Measurements from ENCODE around the gene USP9X.
"Not testable (repeated sequence)": the region's sequence is repeated elsewhere in the genome, so short reads cannot be mapped to it uniquely, and the experiment has no call there.

Gene USP9X

DNA sequence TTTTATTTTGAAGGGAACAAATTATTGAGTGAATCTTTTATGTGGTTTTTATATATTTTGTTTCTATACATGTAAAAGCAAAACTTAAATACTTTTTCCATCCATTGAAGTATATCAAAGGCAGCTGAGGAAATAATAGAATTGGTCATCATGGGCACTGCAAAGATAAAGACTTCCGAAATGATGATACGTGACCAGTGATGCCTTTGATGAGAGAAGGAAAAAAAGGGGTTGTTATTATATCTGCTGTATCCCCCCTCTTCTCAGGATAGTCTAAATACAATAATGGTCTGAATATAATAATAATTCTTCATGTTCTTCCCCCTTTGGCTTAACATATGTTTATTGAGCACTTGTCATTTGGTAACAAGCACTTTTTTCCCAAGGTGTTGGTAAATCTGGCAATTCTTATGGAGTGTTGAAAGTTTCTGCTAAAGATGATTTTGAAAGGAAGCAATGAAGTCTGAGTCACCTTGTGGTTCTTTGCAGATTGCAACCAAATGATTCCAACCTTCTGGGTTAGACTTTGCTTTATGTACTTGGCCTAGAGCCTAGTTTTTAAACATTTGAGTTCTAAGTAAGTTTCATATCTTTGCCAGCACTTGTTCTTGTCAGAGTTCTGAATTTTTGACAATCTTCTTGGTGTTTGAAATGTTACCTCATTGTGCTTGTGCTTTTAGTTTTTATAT, 60.8 kb downstream of the USP9X start:
- H3K27ac ChIP-seq, result no peak overlapping the region
- no peak for TF ChIP-seq ZFX (IDR thresholded peaks at IDR 0.05)
- TF ChIP-seq, protein P1, sequence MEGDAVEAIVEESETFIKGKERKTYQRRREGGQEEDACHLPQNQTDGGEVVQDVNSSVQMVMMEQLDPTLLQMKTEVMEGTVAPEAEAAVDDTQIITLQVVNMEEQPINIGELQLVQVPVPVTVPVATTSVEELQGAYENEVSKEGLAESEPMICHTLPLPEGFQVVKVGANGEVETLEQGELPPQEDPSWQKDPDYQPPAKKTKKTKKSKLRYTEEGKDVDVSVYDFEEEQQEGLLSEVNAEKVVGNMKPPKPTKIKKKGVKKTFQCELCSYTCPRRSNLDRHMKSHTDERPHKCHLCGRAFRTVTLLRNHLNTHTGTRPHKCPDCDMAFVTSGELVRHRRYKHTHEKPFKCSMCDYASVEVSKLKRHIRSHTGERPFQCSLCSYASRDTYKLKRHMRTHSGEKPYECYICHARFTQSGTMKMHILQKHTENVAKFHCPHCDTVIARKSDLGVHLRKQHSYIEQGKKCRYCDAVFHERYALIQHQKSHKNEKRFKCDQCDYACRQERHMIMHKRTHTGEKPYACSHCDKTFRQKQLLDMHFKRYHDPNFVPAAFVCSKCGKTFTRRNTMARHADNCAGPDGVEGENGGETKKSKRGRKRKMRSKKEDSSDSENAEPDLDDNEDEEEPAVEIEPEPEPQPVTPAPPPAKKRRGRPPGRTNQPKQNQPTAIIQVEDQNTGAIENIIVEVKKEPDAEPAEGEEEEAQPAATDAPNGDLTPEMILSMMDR (conservative IDR thresholded peaks at IDR 0.05), result no peak

DNA sequence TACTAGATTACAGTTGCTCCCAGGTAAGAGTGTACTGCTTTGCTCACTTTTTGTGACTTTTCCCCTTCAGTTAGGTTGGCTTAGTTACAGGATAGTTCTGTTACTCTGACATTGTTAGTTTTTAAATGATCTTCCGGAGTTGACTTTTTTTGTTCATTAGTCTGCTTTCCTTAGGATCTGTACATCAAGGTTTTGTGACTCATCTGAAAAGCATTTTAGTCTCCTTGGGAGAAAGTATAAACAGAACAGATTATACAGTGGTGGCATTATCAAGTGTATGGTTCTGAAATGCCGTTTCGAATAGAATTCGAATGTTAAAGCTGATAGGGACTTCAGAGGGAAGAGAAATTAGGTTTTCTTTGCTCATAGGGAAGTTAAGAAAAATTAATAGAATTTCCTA, 63.3 kb downstream of the USP9X start:
- H3K27ac ChIP-seq, result no peak overlapping the region

DNA sequence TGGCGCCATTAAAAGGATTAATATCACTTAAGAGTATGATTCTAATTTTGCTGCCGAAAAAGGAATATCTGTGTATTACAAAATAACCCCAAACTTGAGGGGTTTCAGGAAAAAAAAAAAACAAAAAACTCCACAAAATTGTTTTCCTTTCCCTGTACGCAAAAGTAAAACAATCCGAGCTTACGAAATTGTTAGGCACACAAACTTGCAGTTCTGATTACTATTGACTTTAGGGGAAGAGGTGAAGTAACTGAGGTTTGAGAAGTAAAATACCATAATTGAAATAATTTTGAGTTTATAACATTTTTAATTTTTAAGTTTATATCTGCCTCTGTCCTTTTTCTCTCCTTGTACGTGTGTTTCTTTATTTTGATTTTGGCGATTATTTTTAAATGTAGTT, 64.8 kb downstream of the USP9X start:
- H3K27ac ChIP-seq, result no peak overlapping the region
- TF ChIP-seq, protein P1 (conservative IDR thresholded peaks at IDR 0.05), result no peak
- no peak for TF ChIP-seq ZFX (IDR thresholded peaks at IDR 0.05)

More for the DNA sequence above, 63.3 kb downstream of the USP9X start:
- TF ChIP-seq, protein P1 (conservative IDR thresholded peaks at IDR 0.05), result no peak
- no peak for TF ChIP-seq ZFX (IDR thresholded peaks at IDR 0.05)

DNA sequence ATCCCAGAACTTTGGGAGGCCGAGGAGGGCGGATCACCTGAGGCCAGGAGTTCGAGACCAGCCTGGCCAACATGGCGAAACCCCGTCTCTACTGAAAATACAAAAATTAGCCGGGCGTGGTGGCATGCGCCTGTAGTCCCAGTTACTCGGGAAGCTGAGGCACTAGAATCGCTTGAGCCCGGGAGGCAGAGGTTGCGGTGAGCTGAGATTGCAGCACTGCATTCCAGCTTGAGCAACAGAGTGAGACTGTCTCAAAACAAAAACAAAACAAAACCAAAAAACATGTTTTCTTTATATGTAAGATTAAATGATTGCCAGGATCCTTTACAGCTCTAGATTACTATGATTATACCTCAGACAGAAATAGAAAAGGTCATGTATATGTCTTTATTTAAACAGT, 66.5 kb downstream of the USP9X start:
- not testable (repeated sequence) for H3K27ac ChIP-seq

DNA sequence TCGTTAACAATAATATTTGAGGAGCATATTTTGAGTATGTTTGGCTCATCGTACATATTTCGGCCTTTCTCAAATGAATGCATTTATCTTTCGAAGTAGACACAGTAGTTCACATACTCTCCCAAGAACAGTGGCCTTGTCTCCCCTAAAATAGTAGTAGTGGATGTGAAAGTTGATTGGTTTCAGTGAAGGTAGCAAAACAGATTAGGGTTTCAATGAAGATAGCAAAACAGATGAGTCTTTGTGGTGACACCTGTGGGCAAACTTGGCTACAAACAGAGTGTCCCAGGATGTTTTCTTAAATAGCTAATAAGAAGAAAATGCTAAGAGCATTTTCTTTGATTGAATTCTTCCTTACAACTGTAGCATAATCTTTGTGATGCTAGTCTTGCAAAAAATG, 67.0 kb downstream of the USP9X start:
- no peak for TF ChIP-seq ZFX (IDR thresholded peaks at IDR 0.05)
- TF ChIP-seq, protein P1 (conservative IDR thresholded peaks at IDR 0.05), result no peak
- H3K27ac ChIP-seq, result no peak overlapping the region

DNA sequence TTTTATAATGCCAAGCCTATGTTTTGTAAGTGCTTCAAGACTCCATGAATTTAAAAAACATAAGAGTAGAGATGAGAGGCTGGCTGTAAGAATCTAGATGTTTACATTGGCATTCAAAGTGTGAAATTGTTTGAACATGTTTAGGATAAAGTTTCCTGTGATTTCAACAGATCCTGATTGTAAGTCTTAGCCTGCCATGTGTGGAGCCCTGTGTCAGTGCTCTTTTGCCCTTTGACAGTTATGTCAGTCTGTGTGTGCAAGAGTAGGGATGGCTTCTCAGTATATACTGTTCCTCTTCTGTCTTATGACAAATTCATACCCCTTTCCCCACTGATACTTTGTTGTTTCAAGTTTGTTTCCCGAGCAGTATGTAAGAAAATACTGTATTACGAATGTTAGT, 68.2 kb downstream of the USP9X start:
- H3K27ac ChIP-seq, result no peak overlapping the region
- TF ChIP-seq ZFX (IDR thresholded peaks at IDR 0.05), result no peak
- TF ChIP-seq, protein P1 (conservative IDR thresholded peaks at IDR 0.05), result no peak

DNA sequence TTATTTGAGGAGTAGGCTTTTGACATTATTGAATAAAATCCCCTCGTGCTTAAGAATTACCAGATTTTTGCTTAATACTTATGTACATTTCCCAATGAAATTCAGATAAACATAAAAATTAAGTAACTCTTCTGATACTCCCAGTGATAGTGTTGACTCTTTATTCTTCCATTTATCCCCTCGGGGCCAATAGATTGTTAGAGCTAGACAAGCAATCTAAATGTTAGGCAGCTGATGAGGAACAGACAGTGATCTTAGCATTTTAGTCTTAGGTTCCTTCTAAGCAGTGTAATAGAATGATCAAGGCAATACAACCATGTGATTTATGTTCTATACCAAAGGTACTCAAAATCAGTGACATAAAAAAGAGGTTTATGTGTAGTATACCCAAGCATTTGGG, 68.7 kb downstream of the USP9X start:
- no peak overlapping the region for H3K27ac ChIP-seq
- no peak for TF ChIP-seq ZFX (IDR thresholded peaks at IDR 0.05)
- TF ChIP-seq, protein P1 (conservative IDR thresholded peaks at IDR 0.05), result no peak

DNA sequence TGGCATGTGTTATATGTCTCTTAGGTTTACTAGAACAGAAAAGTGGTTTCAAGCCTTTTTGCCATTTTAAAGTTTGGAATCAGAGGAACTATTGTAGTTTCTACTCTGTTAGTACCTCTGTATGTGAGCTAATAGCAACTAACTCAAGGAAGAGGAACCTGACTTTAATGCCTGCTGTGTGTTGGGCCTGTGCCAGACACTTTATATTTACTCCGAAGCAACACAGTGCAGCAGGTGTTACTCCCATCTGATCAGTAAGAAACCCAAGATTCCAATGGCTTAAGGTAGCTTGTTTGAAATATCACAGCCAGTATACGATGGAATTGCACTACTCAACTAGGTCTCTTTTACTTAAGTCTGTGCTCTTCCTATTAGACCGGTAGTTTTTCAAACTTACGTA, 79.2 kb downstream of the USP9X start:
- no peak overlapping the region for H3K27ac ChIP-seq
- no peak for TF ChIP-seq ZFX (IDR thresholded peaks at IDR 0.05)
- TF ChIP-seq, protein P1 (conservative IDR thresholded peaks at IDR 0.05), result no peak
